NCI-H2196 (cell line): ENCODE data around the gene LRRC3B.
A peak's percentile ranks its signal among the peaks of the same experiment; 100 is the strongest.

Source experiments
- DNase-seq: peaks from one replicate; lab custom pipeline; 2025; ENCODE audit not compliant: unreplicated experiment; lab: John Stamatoyannopoulos, UW

Gene LRRC3B

GRCh38 chr3:26704736-26705135 lies 82.2 kb downstream of the LRRC3B start:
- no peak for DNase-seq

GRCh38 chr3:26708501-26708900 lies 85.9 kb downstream of the LRRC3B start:
- DNase-seq, result no peak

DNA sequence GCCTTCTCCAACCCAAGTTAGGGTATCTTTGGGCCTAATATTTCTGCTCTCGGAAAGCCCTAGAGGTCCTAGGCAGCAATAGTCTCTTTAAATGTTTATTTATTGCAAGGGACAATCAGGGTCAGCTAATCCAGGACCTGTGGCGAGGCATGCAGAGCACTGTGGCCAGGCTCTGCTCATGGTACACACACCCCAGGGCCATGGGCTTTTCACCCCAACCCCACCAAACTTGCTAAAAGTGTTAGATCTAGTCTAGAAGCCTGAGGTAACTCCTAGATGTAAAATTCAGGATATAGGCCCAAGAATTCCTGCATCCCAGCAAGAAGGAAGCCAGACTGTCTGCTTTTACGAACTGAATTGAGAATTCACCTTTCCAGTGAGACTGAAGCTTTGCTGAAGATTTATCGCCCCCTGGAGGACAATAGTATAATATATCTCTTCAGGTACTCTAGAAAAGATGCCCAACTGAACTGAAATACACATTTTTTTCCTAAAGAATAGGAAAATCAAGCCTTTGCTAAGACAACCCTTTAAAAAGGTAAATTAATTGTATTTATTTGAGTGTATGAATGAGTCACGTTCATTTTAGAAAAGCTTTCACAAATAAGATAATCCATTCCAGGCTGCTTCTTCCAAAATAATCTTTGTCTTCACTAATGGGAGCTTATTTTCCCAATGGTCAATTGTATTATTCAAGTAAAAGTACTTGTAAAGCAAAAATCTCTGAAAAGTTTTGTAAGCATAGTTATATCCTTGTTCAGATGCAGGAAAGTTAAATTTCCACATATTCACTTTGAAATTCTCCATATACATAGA lies 89.8 kb downstream of the LRRC3B start:
- DNase-seq, result peak; percentile 29

DNA sequence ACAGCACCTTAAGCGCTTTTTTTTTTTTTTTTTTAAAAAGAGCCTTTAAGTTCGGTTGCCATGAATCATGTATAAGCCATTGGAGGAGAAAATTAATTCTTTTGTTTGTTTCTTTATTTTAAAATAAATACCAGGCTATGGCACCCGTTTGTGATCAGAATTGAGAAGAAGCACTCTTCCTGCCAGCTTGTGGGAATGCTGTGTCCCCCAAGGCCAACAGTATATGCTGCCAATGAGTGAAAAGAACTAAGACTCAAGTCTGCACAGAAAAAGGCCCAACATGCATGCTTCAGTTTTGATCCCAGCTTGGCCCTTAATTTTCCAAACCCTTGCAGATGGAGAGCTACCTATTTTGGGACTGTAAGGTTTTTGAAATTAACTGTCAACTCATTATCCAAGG lies 90.5 kb downstream of the LRRC3B start:
- DNase-seq, result no peak

GRCh38 chr3:26714485-26714884 lies 91.9 kb downstream of the LRRC3B start:
- DNase-seq, result no peak

DNA sequence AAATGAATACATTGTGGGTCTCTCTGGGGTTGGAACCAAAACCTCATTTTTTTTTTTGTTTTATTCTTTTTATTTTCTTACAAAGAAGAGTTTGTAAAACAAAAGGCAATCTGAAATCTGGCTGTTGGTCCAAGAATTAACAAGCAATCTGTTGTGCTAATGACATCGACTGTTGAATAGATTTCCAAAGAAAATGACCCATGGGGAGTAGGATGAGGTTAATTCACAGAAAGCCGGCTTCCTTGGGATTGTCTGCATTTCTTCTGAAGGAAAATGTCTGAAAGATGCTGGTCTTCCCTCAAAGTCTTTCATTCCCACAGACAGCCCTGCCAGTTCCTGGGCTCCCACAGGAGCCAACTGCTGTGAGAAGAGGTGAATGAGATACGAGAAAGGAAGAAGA lies 92.9 kb downstream of the LRRC3B start:
- DNase-seq, result no peak

- no peak for DNase-seq
These were observed 95.7 kb downstream of the LRRC3B start for GRCh38 chr3:26718315-26718714.

- DNase-seq, result no peak
These were observed 96.6 kb downstream of the LRRC3B start for GRCh38 chr3:26719134-26719533.

GRCh38 chr3:26721047-26721446 lies 98.5 kb downstream of the LRRC3B start:
- no peak for DNase-seq

DNA sequence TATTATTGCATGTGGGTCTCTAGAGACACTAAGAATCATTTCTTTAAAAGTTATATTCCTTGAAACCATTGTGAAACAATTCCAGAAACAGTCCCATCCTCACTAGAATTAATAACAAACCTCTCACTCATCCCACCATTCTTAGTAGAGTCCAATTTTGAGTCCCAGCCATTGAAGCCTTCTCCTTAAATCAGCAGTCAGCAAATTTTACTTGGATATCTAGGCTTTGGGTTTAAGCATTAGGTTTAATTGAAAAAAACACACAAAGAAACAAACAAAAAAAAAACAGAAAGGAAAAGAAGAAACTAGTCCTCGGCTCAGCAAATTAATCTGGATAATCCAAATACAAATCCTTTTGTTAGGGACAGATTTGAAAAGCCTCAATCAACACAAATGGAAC lies 109.3 kb downstream of the LRRC3B start:
- DNase-seq, result no peak

DNA sequence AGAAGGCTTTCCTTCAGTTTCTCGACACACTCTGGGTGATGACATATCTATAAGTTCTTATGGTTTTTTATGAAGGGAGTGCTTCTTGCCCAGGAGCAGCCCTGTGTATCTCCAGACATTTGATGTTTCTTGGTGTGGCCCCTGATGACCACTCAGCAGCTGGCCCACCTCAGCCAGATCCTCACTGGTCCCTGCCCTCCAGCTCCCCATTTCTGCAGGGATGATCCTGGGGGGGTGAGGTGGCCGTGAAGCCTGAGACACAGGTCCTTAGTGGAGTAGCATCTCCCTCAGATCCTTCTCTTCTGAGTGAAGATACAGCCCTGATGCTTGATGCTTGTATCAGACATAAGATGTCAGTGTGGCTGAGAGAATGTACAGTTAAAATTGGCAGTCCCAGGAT lies 127.7 kb downstream of the LRRC3B start:
- no peak for DNase-seq

GRCh38 chr3:26752466-26752865 lies 129.9 kb downstream of the LRRC3B start:
- DNase-seq, result no peak

DNA sequence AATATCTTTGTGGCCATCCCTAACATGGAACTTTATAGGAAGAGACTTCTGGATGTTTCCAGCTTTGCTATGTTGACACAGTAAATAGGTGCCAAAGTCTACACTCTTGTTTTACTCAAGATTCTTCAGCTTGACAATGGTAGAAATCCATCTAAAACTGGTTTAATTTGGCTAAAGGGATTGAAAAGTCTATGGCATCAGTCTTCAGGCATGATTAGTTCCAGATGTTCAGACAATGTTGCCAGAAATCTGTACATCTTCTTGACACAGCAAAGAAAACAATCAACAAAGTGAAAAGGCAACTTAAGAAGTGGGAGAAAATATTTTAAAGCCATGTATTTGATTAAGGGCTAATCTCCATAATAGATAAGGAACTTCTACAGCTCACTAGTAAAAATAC lies 130.5 kb downstream of the LRRC3B start:
- no peak for DNase-seq

DNA sequence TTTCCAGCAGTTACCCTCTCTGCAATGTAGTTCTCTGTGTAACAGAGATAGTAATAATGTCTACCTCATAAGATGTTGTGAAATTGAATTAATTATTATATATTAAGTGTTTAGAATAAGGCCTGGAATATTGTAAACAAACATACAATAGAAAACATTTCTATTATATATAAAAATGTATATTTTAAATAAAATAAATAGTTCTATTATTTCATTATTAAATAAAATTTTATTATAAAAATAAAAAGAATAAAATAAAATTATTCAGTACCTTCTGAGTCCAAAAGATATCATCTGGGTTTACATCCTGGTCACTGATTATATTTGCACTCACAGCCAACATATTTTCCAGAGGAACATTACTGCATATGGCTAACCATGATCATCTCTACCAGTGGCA lies 135.4 kb downstream of the LRRC3B start:
- no peak for DNase-seq
